COLO668 (cell line): Measurements from ENCODE around the gene WEE1.
"Not testable (repeated sequence)": the region's sequence is repeated elsewhere in the genome, so short reads cannot be mapped to it uniquely, and the experiment has no call there.

Source experiments
- DNase-seq: peaks from one replicate; lab custom pipeline; 2025; ENCODE audit not compliant: unreplicated experiment; lab: John Stamatoyannopoulos, UW

Gene WEE1

DNA sequence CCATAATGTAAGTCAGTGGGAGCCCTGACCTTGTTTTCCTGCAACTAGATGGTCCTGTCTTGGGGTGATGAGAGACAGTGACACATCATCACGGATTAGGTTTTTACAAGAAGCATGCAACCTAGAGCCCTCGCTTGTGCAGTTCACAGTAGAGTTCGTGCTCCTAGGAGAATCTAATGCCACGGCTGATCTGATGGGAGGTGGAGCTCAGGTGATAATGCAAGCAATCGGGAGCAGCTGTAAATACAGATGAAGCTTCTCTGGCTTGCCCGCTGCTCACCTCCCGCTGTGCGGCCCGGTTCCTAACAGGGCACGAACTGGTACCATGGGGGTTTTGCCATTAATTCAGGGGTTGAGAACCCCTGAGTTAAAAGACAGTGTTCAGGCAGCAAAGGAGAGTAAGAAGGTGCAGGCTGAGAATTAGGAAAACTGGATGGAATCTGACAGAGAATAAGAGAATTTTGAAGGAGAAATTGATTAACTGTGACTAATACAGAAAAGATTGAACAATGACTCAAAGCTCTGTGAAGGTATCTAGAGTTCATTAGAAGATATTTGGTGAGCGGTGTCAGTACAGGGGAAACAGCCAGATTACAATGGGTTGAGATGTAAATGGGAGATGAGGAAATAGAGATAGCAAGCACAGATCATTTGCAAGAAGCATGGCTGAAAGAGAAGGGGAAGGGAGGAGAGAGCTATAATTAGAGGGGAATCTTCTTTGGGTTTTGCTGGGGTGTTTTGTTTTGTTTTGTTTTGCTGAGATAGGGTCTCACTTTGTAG is 21.0 kb downstream of the WEE1 start:
- no peak for DNase-seq

DNA sequence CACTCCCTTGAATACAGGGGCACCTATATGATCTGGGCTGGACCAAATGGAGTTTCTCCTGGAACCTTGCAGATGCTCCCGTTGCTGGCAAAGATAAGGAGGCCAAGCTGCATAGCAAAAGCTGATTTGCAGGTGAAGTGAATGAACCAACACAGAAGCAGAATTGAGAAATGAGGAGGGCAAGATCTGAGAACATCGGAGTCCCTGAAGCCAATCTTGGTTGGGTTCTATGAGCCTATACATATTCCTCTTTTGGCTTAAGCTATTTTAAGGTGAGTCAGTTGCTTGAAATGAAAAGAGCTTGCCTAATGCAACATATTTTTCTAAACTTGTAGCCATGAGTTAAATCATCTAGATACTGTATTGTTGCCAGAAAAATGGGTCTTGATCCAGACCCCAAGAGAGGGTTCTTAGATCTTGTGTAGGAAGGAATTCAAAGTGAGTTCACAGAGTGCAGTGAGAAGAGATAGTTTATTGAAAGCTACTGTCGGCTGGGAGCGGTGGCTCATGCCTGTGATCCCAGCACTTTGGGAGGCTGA is 23.5 kb downstream of the WEE1 start:
- DNase-seq = no peak

GRCh38 chr11:9600166-9600565 is 26.7 kb downstream of the WEE1 start:
- DNase-seq = no peak

- no peak for DNase-seq
Observed at GRCh38 chr11:9600644-9601036, 27.2 kb downstream of the WEE1 start.

DNA sequence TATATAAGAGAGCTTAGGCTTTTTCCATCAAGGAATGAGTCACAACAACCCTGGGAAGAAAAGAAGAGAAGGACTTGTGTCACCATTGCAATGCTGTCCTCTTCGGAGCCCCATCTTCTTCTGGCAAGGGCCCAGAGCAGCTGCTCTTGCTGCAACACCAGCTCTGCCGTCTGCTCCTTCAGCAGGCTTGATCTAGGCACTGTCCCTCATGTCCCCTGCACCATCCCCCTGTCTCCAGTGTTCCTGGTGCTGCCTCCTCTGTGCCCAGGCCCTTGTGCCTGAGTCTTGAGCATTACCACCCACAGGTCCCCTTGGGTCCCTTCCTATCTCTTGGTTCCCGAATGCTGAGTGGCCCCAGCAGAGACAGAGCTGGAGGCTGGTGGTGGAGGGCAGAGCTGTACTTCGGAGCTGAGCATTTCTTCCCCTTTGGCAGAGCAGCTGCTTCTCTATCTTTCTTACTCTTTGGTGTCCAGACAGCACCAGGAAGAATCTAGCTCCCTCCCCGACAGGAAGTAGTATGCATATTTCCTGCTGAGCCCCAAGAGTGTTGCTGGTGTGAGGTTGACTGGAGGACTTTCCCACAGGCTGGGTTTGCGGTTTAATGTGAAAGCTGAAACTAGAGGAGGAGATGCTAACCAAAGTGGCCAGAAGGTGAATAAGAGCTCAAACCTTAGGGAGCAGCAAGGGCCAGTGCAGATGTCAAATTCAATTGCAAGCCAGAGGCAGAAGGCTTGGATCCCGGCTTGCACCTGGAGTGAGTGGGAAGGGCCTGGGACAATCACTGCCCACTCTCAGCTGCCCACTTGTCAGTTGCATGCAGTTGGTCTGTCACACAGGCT is 27.8 kb downstream of the WEE1 start:
- DNase-seq = no peak

DNA sequence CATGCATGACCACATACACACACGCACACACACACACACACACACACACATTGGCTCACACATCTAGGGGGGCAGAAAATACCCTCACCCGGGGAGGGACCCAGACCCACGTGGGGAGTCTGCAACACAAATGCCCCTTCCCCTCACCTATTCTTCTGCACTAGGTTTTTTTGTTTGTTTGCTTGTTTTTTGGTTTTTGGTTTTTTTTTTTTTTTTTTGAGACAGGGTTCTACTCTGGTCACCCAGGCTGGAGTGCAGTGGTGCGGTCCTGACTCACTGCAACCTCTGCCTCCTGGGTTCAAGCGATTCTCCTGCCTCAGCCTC is 28.4 kb downstream of the WEE1 start:
- no peak for DNase-seq

DNA sequence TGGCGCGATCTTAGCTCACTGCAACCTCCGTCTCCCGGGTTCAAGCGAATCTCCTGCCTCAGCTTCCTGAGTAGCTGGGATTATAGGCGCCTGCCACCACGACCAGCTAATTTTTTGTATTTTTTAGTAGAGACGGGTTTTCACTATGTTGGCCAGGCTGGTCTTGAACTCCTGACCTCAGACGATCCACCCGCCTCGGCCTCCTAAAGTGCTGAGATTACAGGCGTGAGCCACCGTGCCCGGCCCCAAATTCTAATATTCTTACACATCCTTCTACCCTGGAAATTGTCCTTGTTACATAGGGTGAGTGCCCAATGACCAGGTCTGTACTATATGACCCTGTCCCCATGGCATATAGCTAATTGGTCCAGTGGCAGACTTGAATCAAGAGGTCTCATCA is 29.7 kb downstream of the WEE1 start:
- DNase-seq = not testable (repeated sequence)

- no peak for DNase-seq
Observed at GRCh38 chr11:9604134-9604533, 30.7 kb downstream of the WEE1 start.

- no peak for DNase-seq
Observed at GRCh38 chr11:9605742-9606141, 32.3 kb downstream of the WEE1 start.

DNA sequence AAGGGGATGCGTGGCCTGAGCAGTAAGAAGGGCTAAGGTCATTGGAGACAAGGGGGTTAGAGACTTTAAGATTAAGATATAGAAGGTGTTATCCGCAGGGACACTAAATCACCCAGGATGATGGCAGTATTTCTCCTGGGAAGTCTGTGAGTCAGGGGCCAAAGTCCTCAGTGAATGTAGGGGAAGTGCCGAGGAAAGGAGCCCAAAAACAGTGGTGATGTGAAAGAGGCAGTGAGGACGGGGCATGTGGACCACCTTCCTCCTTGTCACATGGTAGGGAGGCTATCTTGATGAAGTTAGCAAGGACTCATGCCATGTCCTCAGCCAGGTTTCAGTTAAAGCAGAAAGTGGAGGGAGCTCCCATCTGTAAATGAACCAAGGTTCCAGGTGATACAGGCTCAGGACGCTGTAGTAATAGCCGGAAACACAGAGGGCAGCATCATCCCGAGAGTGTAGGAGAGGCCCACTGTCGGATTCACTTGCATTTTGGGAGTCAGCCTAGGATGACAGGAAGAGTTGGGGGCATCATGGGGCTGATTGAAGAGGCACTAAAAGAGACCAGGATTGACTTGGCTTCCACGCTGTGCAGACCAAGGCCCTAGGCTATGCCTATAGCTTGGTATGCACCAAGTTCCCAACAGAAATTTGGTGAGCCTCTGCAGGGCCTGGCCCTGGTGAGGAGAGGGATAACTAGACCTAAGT is 33.5 kb downstream of the WEE1 start:
- no peak for DNase-seq

DNA sequence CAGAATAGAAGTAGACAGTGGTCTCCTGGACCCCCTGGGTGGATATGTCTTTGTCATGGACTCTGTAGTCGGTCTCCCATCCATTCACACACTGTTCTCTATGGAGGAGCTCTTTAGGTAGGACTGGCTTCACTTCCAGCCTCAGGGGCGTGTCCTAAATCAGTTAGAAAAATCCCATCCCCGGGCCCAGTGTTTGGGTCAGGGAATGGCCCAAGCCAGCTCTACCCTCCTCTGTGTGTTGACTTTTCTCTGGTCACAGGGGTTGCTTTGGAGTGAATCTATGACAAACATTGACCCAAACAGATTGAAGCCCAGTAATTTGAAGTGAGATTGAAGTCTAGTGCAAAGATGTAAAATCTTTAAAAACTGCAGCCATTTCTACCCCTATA is 34.0 kb downstream of the WEE1 start:
- no peak for DNase-seq

GRCh38 chr11:9609002-9609759 is 35.7 kb downstream of the WEE1 start:
- DNase-seq = no peak

GRCh38 chr11:9609841-9610240 is 36.4 kb downstream of the WEE1 start:
- no peak for DNase-seq

GRCh38 chr11:9613118-9613829 is 39.8 kb downstream of the WEE1 start:
- peak; percentile 92 for DNase-seq

GRCh38 chr11:9613830-9614762 is 40.6 kb downstream of the WEE1 start:
- peak; percentile 88 for DNase-seq

- DNase-seq = no peak
Observed at GRCh38 chr11:9615031-9615451, 41.6 kb downstream of the WEE1 start.

DNA sequence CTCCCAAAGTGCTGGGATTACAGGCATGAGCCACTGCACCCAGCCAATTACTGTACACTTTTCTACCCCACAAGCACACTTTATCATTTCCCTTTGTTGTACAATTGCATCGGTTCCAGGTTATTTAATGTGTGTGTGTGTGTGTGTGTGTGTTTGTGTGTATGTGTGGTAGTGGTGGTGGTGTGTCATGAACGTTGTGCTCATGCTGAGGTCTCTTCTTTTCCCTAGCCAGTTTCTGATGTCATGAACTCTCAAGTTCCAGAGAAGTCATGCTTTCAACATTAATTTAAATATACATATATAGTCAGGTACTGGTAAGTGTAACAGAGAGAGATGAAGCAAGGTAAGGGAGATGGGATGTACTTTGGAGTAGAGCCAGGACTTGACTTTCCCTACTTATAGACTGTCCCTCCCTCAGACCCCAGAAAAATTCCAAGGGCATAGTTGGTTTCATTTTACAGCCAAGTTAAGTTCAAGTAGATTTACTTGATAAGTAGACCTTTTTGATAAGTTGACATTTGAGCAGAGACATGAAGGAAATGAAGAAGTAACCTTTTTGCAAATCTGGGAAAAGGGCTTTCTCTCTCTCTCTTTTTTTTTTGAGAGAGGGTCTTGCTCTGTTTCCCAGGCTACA is 42.7 kb downstream of the WEE1 start:
- no peak for DNase-seq

- DNase-seq = no peak
Observed at GRCh38 chr11:9616858-9617257, 43.4 kb downstream of the WEE1 start.

DNA sequence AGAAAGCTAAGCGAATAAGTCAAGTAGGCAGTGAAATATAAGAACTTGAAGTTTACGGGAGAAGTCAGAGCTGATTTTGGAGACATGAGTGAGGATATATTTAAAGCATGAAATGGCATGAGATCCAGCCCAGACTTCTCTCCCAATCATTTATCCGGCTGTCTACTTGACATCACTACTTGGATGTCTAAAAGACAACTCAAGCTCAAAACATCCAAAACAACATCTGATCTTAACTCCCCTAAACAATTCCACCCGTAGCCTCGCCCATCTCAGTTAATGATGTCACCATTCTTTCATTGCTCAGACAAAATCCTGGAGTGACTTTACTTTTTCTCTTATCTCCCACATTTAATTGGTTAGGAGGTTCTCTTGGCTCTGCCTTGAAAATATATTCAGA is 44.5 kb downstream of the WEE1 start:
- DNase-seq = no peak
